ENCODE data around the gene ASCL4. TPM values are rescaled to one million over a fixed set of nuclear protein-coding genes. Genes with fewer than 3 reads are reported as not detected.

ASCL4 gene
- total and polyA plus RNA-seq, 2 of the 8 experiments (the other 6 are each of a cell fraction or from before 2014, with no cell fraction given) = not detected

GRCh38 chr12:107817250-107817649 is 42.7 kb downstream of the ASCL4 start (continued):
- TF ChIP-seq CHD7 (IDR thresholded peaks at IDR 0.05; ENCODE audit: insufficient replicate concordance, low read length) = no peak

Data from H1 (cell line).